Lower leg skin (tissue), 4 donors: ENCODE results near the gene ZNF385C. TPM values are rescaled to one million over a fixed set of nuclear protein-coding genes. Genes with fewer than 3 reads are reported as not detected.

ENCODE experiments used
- DNase-seq, 2 donors: peaks; one replicate each; pipeline ENCODE4 v3.0.0-alpha.2; 2019; ENCODE audit warnings: low spot score in 2 of 2
- H3K4me3 ChIP-seq: fragments of 200-600 bp; sonication (generic); 2 replicates; pipeline ENCODE4 v1.5.1; 2017; ENCODE audit warnings: mild to moderate bottlenecking, low read depth; ENCODE audit not compliant: poor library complexity, severe bottlenecking
- POLR2A ChIP-seq, 2 donors: fragments of 450-650 bp; IDR thresholded peaks; one replicate each; pipeline ENCODE4 v1.6.1; 2016 to 2017; ENCODE audit warnings: antibody characterized with exemption in 2 of 2, mild to moderate bottlenecking in 1 of 2, moderate library complexity in 1 of 2
- WGBS, 2 donors: methylation state at CpG; one replicate each; pipeline ENCODE4 v1.1.5; 2018; 5-methylcytosine and 5-hydroxymethylcytosine counted together
- intact Hi-C: fragments of 100-400 bp; cut with DNase I; formaldehyde crosslinking; loops from one replicate; pipeline ENCODE4 v1.15.0; 2023; ENCODE audit warnings: low total_unique reads
- total RNA-seq, 4 donors: library from RNA; depleted of rRNA; stranded (reverse); fragments of >200 nt; gene quantifications; one replicate each; pipeline ENCODE4 v1.1.0, GENCODE V29; 2016
- TF ChIP-seq, protein P1 (sequence below), 3 donors: fragments of 450-650 bp; IDR thresholded peaks; one replicate each; pipeline ENCODE4 v1.5.1; 2016; ENCODE audit warnings: antibody characterized with exemption in 3 of 3, mild to moderate bottlenecking in 3 of 3, moderate library complexity in 2 of 3

The ZNF385C gene
- total RNA-seq, 4 donors from 2014 or later: 0.29 to 1.3 TPM; not detected in 2

DNA sequence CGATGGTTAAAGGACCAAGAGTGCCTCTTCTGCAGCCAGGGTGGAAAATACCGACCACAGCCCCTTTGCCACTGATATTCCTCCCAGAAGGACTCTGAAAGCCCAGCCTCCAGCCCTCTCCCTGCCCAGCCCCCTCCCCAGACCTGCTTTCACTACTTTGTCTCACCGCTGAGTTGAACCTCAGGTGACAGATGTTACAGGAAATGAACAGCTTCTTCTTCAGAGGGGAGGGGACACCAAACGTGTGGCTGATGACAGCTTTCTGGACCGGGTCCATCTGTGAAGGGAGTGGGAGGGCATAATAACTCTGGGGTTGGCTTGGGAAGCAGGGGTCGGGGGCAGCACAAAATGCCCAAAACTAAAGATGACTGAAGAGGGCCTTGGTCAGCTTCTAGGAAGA, 64.2 kb downstream of the ZNF385C start:
- TF ChIP-seq, protein P1, sequence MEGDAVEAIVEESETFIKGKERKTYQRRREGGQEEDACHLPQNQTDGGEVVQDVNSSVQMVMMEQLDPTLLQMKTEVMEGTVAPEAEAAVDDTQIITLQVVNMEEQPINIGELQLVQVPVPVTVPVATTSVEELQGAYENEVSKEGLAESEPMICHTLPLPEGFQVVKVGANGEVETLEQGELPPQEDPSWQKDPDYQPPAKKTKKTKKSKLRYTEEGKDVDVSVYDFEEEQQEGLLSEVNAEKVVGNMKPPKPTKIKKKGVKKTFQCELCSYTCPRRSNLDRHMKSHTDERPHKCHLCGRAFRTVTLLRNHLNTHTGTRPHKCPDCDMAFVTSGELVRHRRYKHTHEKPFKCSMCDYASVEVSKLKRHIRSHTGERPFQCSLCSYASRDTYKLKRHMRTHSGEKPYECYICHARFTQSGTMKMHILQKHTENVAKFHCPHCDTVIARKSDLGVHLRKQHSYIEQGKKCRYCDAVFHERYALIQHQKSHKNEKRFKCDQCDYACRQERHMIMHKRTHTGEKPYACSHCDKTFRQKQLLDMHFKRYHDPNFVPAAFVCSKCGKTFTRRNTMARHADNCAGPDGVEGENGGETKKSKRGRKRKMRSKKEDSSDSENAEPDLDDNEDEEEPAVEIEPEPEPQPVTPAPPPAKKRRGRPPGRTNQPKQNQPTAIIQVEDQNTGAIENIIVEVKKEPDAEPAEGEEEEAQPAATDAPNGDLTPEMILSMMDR (IDR thresholded peaks at IDR 0.05): no peak
- TF ChIP-seq POLR2A (IDR thresholded peaks at IDR 0.05): no peak
- intact Hi-C loops: no loop called here
- no peak for DNase-seq
- H3K4me3 ChIP-seq: no peak overlapping the region
- 46 to 47% methylated on average over 6 of the region's 6 CpGs for whole genome bisulfite sequencing, 2 donors

DNA sequence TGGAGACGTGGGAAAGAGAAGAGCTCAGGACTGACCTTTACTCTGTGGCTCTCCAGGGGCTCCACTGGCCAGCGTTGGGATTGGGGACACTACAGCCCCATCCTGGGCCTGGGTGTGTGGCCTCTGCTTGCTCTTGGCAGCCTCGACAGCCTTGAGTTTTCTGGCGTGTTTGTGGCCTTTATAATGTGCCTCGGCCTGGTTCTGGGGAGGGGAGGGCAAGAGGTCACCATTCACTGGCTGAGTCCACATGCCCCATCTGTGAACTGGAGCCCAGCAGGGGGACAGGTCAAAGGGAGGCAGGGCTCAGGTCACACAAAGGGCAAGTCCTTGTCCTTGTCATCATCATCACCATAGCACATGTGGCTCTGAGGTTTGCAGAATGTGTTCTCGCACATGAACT, 66.7 kb downstream of the ZNF385C start:
- WGBS, 2 donors: 69 to 70% methylated on average over 6 of the region's 6 CpGs
- H3K4me3 ChIP-seq: no peak overlapping the region
- TF ChIP-seq, protein P1 (IDR thresholded peaks at IDR 0.05): no peak
- TF ChIP-seq POLR2A (IDR thresholded peaks at IDR 0.05): no peak
- DNase-seq: no peak
- intact Hi-C loops: no loop called here

DNA sequence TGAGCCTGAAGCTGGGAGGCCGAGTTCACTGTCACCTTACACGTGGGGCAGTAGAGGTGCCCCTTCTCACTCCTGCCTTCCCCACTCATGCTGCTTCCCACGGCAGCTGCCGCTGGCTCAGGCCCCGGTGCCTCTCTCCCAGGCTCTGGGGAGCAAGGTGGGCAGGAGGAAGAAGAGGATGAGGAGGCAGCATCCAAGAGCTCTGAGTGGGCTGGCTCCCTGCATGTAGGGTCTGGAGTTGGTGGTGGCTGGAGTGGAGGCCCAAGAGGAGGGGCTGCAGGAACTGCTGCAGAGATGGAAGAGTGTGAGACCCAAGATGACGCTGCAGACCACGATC, 69.5 kb downstream of the ZNF385C start:
- no peak for TF ChIP-seq POLR2A (IDR thresholded peaks at IDR 0.05)
- TF ChIP-seq, protein P1 (IDR thresholded peaks at IDR 0.05): no peak
- WGBS, 2 donors: 86 to 91% methylated on average over 7 of the region's 7 CpGs
- H3K4me3 ChIP-seq: no peak overlapping the region
- intact Hi-C loops: no loop called here
- DNase-seq: no peak

DNA sequence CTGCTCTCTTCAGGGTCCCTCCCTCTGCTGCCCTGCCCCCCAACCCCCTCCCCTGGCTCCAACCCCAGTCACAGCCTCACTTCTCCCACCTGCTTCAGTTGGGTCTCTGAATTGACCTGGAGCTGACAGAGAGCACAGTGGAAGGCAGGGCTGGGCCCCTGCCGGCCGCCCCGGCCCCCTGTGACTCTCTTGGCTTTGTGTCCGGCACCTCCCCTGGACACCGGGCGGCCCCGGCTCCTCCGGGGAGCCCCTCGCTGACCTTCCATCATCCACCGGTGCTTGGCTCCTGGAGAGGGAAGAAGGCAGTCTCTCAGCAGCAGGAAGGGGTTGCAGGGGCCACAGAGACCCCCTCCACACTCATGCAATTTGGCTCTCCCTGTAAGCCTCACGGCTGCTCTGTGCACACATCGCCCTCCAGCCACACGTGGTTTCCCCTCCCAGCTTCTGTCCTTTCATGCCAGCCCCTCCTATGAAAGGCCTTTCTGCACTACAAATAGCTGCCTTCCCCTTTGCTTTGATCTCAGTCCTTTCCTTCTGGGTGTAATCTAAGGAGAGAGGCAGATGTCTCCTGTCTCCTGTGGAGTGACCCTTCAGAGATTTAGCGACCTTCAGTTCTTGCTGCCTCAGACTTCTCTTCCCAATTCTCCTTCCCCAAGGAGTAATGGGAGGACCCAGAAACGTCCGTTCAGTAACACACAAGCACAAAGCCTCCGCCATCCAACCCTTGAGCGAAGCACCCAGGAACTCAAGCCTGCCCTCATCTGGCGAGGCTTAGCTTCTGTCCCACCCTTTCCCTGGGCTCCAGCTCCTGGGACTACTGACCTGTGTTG, 70.1 kb downstream of the ZNF385C start:
- TF ChIP-seq POLR2A (IDR thresholded peaks at IDR 0.05): no peak
- TF ChIP-seq, protein P1 (IDR thresholded peaks at IDR 0.05): no peak
- WGBS, 2 donors: 56 to 68% methylated on average over 19 of the region's 19 CpGs
- H3K4me3 ChIP-seq: no peak overlapping the region
- no peak for DNase-seq
- intact Hi-C loops: no loop called here

DNA sequence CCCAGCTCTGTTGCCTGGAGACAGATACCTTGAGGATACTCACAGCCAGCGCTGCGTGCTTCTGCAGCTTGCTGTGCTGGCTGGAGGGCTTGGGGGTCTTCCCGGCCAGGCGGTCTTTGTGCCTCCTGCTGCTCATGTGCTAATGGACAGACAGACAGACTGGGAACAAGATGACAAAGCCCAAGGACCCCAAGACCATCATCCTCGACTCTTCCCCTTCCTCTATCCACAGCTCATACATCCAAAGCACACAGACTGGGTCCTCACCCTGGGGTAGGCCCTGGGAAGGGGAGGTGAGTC, 70.7 kb downstream of the ZNF385C start:
- intact Hi-C loops: no loop called here
- TF ChIP-seq, protein P1 (IDR thresholded peaks at IDR 0.05): no peak
- no peak for TF ChIP-seq POLR2A (IDR thresholded peaks at IDR 0.05)
- no peak overlapping the region for H3K4me3 ChIP-seq
- WGBS, 2 donors: 79 to 88% methylated on average over 5 of the region's 5 CpGs
- no peak for DNase-seq
